Keratinocyte (primary cell): ENCODE data around the gene ICA1L.

Source experiments
- CTCF ChIP-seq, 3 experiments: IDR thresholded peaks in 1 of 3; conservative IDR thresholded peaks in 1 of 3; optimal IDR thresholded peaks in 1 of 3; 2 replicates in 2 of 3; 3 replicates in 1 of 3; pipeline versions ENCODE3 to v1.5.1; 2011; ENCODE audit warnings: low read length in 3 of 3, mild to moderate bottlenecking in 3 of 3, moderate library complexity in 2 of 3, control low read depth in 1 of 3, inconsistent platforms in 1 of 3; ENCODE audit not compliant: insufficient read depth in 2 of 3; ENCODE audit errors: extremely low read depth in 1 of 3
- EZH2 ChIP-seq: IDR thresholded peaks from one replicate; pipeline ENCODE4 v1.6.1; 2012; ENCODE audit warnings: inconsistent platforms, mild to moderate bottlenecking, low read length, moderate library complexity

- TF ChIP-seq CTCF (optimal IDR thresholded peaks at IDR 0.05 in 1 of 3, IDR thresholded peaks at IDR 0.05 in 1 of 3, conservative IDR thresholded peaks at IDR 0.05 in 1 of 3; ENCODE audit: extremely low read depth in 1 of 3, insufficient read depth in 2 of 3, low read length in 3 of 3) (no peak), EZH2 (no peak)
Observed at GRCh38 chr2:202771336-202771735, 100.2 kb downstream of the ICA1L start.
